K562 treated with DMSO at 1 percent for 12 hours (cell line): ENCODE data around the gene KCNJ12. TPM values are rescaled to one million over a fixed set of nuclear protein-coding genes. Genes with fewer than 3 reads are reported as not detected.

Experiments used
- total RNA-seq: library from RNA; unstranded; fragments of 300-600 nt; gene quantifications from 2 replicates; pipeline ENCODE4 v1.2.3, GENCODE V29; 2022; ENCODE audit not compliant: insufficient read depth

KCNJ12 gene
- not detected in 2 replicates for total RNA-seq

DNA sequence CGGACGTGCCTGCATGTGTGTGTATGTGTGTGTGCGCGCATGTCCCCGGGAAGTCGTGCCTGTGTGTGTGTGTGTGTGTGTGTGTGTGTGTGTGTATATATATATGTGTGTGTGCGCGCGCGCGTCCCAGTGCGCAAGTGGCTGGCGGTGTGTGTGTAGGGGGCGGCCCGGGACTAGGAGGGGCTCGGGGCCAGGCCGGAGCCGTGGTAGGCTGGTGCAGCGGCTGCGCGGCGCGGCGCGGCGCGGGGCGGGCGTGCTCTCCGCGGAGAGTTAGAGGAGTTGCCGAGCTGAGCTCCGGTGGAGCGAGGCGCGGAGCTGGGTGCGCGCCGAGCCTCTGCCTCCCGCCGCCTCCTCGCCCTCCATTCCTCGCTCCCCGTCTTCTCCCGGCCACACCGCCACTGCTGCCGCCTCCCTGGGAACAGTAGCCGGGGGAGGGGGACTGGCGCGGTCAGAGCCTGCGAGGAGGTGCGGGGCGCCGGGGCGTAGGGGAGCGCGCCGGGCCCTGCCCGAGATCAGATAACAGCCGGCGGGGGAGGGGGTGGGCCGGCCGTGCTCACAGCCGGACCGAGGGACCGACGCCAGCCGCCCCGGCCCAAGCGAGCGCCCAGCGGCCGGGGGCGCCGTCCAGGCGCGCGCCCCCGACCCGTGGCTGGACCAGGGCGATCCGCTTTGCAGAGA lies at the start of gene KCNJ12:
Gene KCNJ12 (plus strand): TSS at position 277 of the 678 bp plus-strand sequence. CDS start 38,986 bp downstream, outside the sequence.

Other genes starting within 250 kb of the KCNJ12 start
- gene DHRS7B, start 249.4 kb upstream of the KCNJ12 start, total RNA-seq, result 15.6 and 18.5 TPM in 2 replicates
- gene TMEM11, start 162.2 kb upstream of the KCNJ12 start, total RNA-seq, result 44.5 and 47.3 TPM in 2 replicates
- gene NATD1, start 122.9 kb upstream of the KCNJ12 start, total RNA-seq, result 2.4 and 6.4 TPM in 2 replicates
- gene MAP2K3, start 91.6 kb upstream of the KCNJ12 start, total RNA-seq, result 7.9 and 11.4 TPM in 2 replicates